K562 (cell line): ENCODE results near the gene ERGIC1. TPM values are rescaled to one million over a fixed set of nuclear protein-coding genes. Genes with fewer than 3 reads are reported as not detected.
A peak's percentile ranks its signal among the peaks of the same experiment; 100 is the strongest.

ENCODE experiments used
- ATAC-seq: fragments of 200-7000 bp; cut with Tn5 transposase; 3 replicates; pipeline ENCODE4 v1.9.1; 2020; ENCODE audit warnings: moderate library complexity
- BruUV-seq: library from RNA; stranded (reverse); fragments of 400-500 nt; replicated peaks from 2 replicates; lab custom pipeline; 2021; lab: Mats Ljungman, UMichigan
- CTCF ChIA-PET: fragments of 300-600 bp; formaldehyde crosslinking; extraction: SDS; loops from one replicate; lab custom pipeline; 2021; ENCODE audit warnings: low intra/inter-chr PET ratio; lab: Yijun Ruan, JAX
- POLR2A ChIA-PET: fragments of 300-600, 350-650 bp; sonication (Branson Sonifier 250); formaldehyde crosslinking; extraction: SDS; loops from one replicate; lab custom pipeline; 2021; ENCODE audit warnings: antibody characterized with exemption, inconsistent platforms; lab: Yijun Ruan, JAX
- DNase-seq, 4 experiments: peaks; one replicate each; pipeline versions ENCODE4 v3.0.0 to v3.0.0-alpha.2; 2011 to 2018; ENCODE audit warnings: low spot score in 3 of 4, mixed read lengths in 3 of 4; ENCODE audit errors: extremely low read depth in 1 of 4
- FAIRE-seq: peaks from 2 replicates; lab custom pipeline; 2011; peaks lifted over from hg19 to GRCh38; lab: Jason Lieb, UNC
- H2AFZ ChIP-seq: 2 replicates; pipeline ENCODE4 v1.6.0; 2011; ENCODE audit warnings: low read depth, low read length, control low read depth, inconsistent platforms
- H3K27ac ChIP-seq: fragments of 200-600 bp; 3 replicates; pipeline ENCODE4 v1.8.0; 2011; ENCODE audit warnings: low read depth, mild to moderate bottlenecking, control low read depth, inconsistent platforms, low read length, moderate library complexity, mixed read lengths; ENCODE audit errors: extremely low read depth
- H3K27me3 ChIP-seq, 2 experiments: fragments of 300-600 bp in 1 of 2; 2 replicates in 1 of 2; 3 replicates in 1 of 2; pipeline versions ENCODE4 v1.6.0 to v1.8.0; 2011; ENCODE audit warnings: inconsistent platforms in 2 of 2, low read length in 2 of 2, mild to moderate bottlenecking in 1 of 2, mixed read lengths in 1 of 2, moderate library complexity in 1 of 2; ENCODE audit not compliant: control insufficient read depth in 2 of 2, insufficient read depth in 2 of 2
- H3K36me3 ChIP-seq: fragments of 300-600 bp; 3 replicates; pipeline ENCODE4 v1.8.0; 2011; ENCODE audit warnings: mild to moderate bottlenecking, low read length, inconsistent platforms; ENCODE audit not compliant: control insufficient read depth, insufficient read depth
- H3K4me1 ChIP-seq, 2 experiments: fragments of 200-600 bp in 1 of 2; replicated peaks in 1 of 2; 2 replicates in 1 of 2; 3 replicates in 1 of 2; pipeline versions ENCODE4 v1.5.1 to v1.8.0; 2011; ENCODE audit warnings: inconsistent platforms in 2 of 2, low read length in 2 of 2, mild to moderate bottlenecking in 1 of 2, mixed read lengths in 1 of 2, moderate library complexity in 1 of 2; ENCODE audit not compliant: control insufficient read depth in 2 of 2, insufficient read depth in 2 of 2
- H3K4me2 ChIP-seq: 2 replicates; pipeline ENCODE4 v1.6.1; 2011; ENCODE audit warnings: low read length, control low read depth, inconsistent platforms, mixed read lengths; ENCODE audit not compliant: insufficient read depth
- H3K4me3 ChIP-seq: fragments of 200-600 bp; sonication (generic), shearing (Covaris generic); 2 replicates; pipeline ENCODE4 v1.5.1; 2016; ENCODE audit warnings: control low read depth, inconsistent platforms
- H3K79me2 ChIP-seq: fragments of 200-600 bp; 3 replicates; pipeline ENCODE4 v1.8.0; 2011; ENCODE audit warnings: low read length, inconsistent platforms; ENCODE audit not compliant: control insufficient read depth, insufficient read depth
- H3K9ac ChIP-seq, 2 experiments: 2 replicates each; pipeline versions ENCODE4 v1.6.0 to v1.6.1; 2011; ENCODE audit warnings: low read depth in 2 of 2, low read length in 2 of 2, control low read depth in 1 of 2, inconsistent platforms in 1 of 2, mild to moderate bottlenecking in 1 of 2, mixed read lengths in 1 of 2; ENCODE audit not compliant: insufficient read depth in 1 of 2
- H3K9me1 ChIP-seq: one replicate; pipeline ENCODE4 v1.6.0; 2011; ENCODE audit warnings: inconsistent platforms, mild to moderate bottlenecking, low read length, moderate library complexity; ENCODE audit not compliant: control insufficient read depth, insufficient read depth
- H3K9me3 ChIP-seq: replicated peaks from 2 replicates; pipeline ENCODE4 v1.5.1; 2011; ENCODE audit warnings: low read depth, low read length, inconsistent platforms; ENCODE audit not compliant: control insufficient read depth, insufficient read depth
- H4K20me1 ChIP-seq: replicated peaks from 2 replicates; pipeline ENCODE4 v1.6.1; 2011; ENCODE audit warnings: low read length, inconsistent platforms, mixed read lengths; ENCODE audit not compliant: control insufficient read depth, insufficient read depth
- BCOR ChIP-seq: fragments of 450-650 bp; IDR thresholded peaks from 2 replicates; pipeline ENCODE4 v1.6.1; 2016
- CBFB ChIP-seq: sonication (generic); formaldehyde crosslinking; IDR thresholded peaks from 2 replicates; pipeline ENCODE4 v1.4.0; 2020; ENCODE audit warnings: mild to moderate bottlenecking, missing genetic modification reagents
- ETV1 ChIP-seq: fragments of 450-650 bp; conservative IDR thresholded peaks from 2 replicates; pipeline ENCODE4 v1.6.1; 2016; ENCODE audit warnings: missing genetic modification characterization, control low read depth, low read depth, missing compliant biosample characterization
- FOXJ2 ChIP-seq: fragments of 200-800 bp; sonication (Bioruptor generic); IDR thresholded peaks from 2 replicates; pipeline ENCODE4 v1.6.1; 2016; ENCODE audit warnings: missing genetic modification characterization, missing compliant biosample characterization
- FOXP1 ChIP-seq: sonication (generic); formaldehyde crosslinking; IDR thresholded peaks from 2 replicates; pipeline ENCODE4 v1.8.0; 2022; ENCODE audit warnings: mild to moderate bottlenecking, missing genetic modification reagents
- MED1 ChIP-seq: sonication (generic); formaldehyde crosslinking; IDR thresholded peaks from 2 replicates; pipeline ENCODE4 v1.8.1; 2023; ENCODE audit warnings: missing genetic modification reagents, borderline replicate concordance
- RBM25 ChIP-seq: fragments of 200-400 bp; formaldehyde crosslinking; IDR thresholded peaks from 2 replicates; pipeline ENCODE4 v1.6.1; 2018; ENCODE audit warnings: low read length, low read depth, moderate library complexity; ENCODE audit not compliant: severe bottlenecking
- SOX6 ChIP-seq: fragments of 450-650 bp; IDR thresholded peaks from 2 replicates; pipeline ENCODE4 v1.6.1; 2014; ENCODE audit warnings: mild to moderate bottlenecking
- ZNF121 ChIP-seq: sonication (generic); formaldehyde crosslinking; conservative IDR thresholded peaks from 2 replicates; pipeline ENCODE4 v1.8.0; 2022; ENCODE audit warnings: missing genetic modification reagents
- ZNF224 ChIP-seq: sonication (generic); formaldehyde crosslinking; IDR thresholded peaks from 2 replicates; pipeline ENCODE4 v1.8.0; 2022; ENCODE audit warnings: mild to moderate bottlenecking, missing genetic modification reagents
- ZNF24 ChIP-seq: fragments of 450-650 bp; IDR thresholded peaks from 2 replicates; pipeline ENCODE4 v1.6.1; 2016
- ZNF384 ChIP-seq: IDR thresholded peaks from 2 replicates; pipeline ENCODE4 v1.6.1; 2012; ENCODE audit warnings: low read depth, low read length, improper control_type of control experiment
- WGBS: fragments of 100-300 bp; shearing (Covaris generic); methylation state at CpG from one replicate; pipeline ENCODE4 v1.1.6; 2016; ENCODE audit warnings: low coverage, mixed read lengths; ENCODE audit not compliant: insufficient coverage; ENCODE audit errors: missing lambda C conversion rate; 5-methylcytosine and 5-hydroxymethylcytosine counted together
- in situ Hi-C: fragments of 300-500 bp; cut with MboI; formaldehyde crosslinking; loops from 4 replicates; pipeline ENCODE4 v1.15.0; 2018; ENCODE audit warnings: inconsistent platforms, mixed read lengths
- intact Hi-C: fragments of 100-400 bp; cut with micrococcal nuclease; formaldehyde crosslinking; loops from 2 replicates; pipeline ENCODE4 v1.14.2; 2022
- polyA plus RNA-seq, 8 experiments: library from polyadenylated mRNA; depleted of rRNA in 4 of 8; stranded (reverse) in 5 of 8; unstranded in 3 of 8; fragments of >200 nt; fragmentation: Nextera tagmentation in 2 of 8; fragmentation: Illumina TruSeq in 1 of 8; extraction: Ambion mirVana in 2 of 8; extraction: Trizol in 1 of 8; gene quantifications; 2 replicates each; pipeline versions ENCODE4 v1.2.1 to v1.2.3, GENCODE V29; 2011 to 2014; ENCODE audit warnings: inconsistent platforms in 1 of 8, missing spikeins in 1 of 8
- total RNA-seq, 7 experiments: library from RNA; depleted of rRNA in 6 of 7; stranded (reverse); fragments of >200 nt in 6 of 7; fragmentation: Illumina TruSeq in 2 of 7; extraction: Trizol in 2 of 7; gene quantifications; 2 replicates each; pipeline versions ENCODE4 v1.2.1 to v1.2.3, GENCODE V29; 2011 to 2021; ENCODE audit warnings: low replicate concordance in 1 of 7
- TF ChIP-seq, protein P1 (sequence below): fragments of 450-650 bp; conservative IDR thresholded peaks from 2 replicates; pipeline ENCODE4 v1.6.1; 2016; ENCODE audit warnings: missing genetic modification characterization, low read depth, mild to moderate bottlenecking, control low read depth, missing compliant biosample characterization
- TF ChIP-seq, protein P2 (sequence below): fragments of 250-450 bp; sonication (Bioruptor Pico); IDR thresholded peaks from 2 replicates; pipeline ENCODE4 v1.8.0; 2021; ENCODE audit warnings: mild to moderate bottlenecking, moderate library complexity
- TF ChIP-seq, protein P3 (sequence below): sonication (generic); formaldehyde crosslinking; IDR thresholded peaks from 2 replicates; pipeline ENCODE4 v1.8.0; 2022; ENCODE audit warnings: mild to moderate bottlenecking, missing genetic modification reagents

Gene ERGIC1
- total and polyA plus RNA-seq, 9 of the 15 experiments (the other 6 are each of a cell fraction or from before 2014, with no cell fraction given), result 5.5 to 68.4 (median 36.4) TPM

DNA sequence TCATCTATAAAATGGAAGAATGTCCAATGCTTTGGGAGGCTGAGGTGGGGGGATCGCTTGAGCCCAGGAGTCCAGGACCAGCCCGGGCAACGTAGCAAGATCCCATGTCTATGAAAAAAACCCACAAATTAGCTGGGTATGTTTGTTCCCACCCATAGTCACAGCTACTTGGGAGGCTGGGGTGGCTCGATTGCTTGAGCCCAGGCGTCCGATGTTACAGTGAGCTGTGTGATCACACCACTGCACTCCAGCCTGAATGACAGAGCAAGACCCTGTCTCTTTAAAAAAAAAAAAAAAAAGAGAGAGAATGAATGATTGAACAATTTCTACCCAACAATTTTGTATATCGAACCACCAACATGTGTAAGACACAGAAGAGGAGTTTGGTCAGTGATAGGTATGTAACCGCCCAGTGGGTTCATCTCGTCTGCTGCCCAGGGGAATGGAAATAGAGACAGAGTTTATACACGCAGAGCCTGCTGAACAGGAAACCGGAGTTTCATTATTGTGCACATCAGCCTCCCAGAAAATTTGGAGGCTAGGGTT, 26.2 kb upstream of the ERGIC1 start:
- peaks cover 38 to 39% of the 10 kb centered on the region in 2 experiments; a peak in 4 of 5 replicates for H3K4me1 ChIP-seq
- peak overlapping the region; percentile 21 for H3K4me3 ChIP-seq
- in situ Hi-C loops, result no loop called here
- ATAC-seq (peak; percentile 13), FAIRE-seq (no peak), DNase-seq (no peak)
- H3K36me3 ChIP-seq, result no peaks in the 10 kb centered on the region; the same call in 2 of the 3 replicates
- peak overlapping the region; percentile 93 for H3K27ac ChIP-seq
- peaks cover 6% of the 10 kb centered on the region; the same call in 1 of the 3 replicates for H3K79me2 ChIP-seq
- no peaks in the 10 kb centered on the region for H3K9me1 ChIP-seq
- intact Hi-C loops, result loop anchor here (2.0 kb wide), 1 partner anchor 25 kb away; no protein-coding TSS in a partner anchor
- H2AFZ ChIP-seq, result peak overlapping the region; percentile 71
- H3K4me2 ChIP-seq, result peak overlapping the region; percentile 72
- TF ChIP-seq RBM25, result peak; percentile 5
- TF ChIP-seq ZNF384, result peak; percentile 88
- peak; percentile 78 for TF ChIP-seq ZNF24
- TF ChIP-seq, protein P1, sequence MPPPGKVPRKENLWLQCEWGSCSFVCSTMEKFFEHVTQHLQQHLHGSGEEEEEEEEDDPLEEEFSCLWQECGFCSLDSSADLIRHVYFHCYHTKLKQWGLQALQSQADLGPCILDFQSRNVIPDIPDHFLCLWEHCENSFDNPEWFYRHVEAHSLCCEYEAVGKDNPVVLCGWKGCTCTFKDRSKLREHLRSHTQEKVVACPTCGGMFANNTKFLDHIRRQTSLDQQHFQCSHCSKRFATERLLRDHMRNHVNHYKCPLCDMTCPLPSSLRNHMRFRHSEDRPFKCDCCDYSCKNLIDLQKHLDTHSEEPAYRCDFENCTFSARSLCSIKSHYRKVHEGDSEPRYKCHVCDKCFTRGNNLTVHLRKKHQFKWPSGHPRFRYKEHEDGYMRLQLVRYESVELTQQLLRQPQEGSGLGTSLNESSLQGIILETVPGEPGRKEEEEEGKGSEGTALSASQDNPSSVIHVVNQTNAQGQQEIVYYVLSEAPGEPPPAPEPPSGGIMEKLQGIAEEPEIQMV (tag), result no peak
- 0 out of 2 replicates have a peak, but pooled peaks have one; percentile 33 for TF ChIP-seq BCOR
- TF ChIP-seq ZNF224 (CRISPR knock-in tag), result no peak
- no peak for TF ChIP-seq FOXJ2 (tag)
- TF ChIP-seq CBFB, result no peak
- no peak for TF ChIP-seq ETV1 (tag)
- TF ChIP-seq, protein P2, sequence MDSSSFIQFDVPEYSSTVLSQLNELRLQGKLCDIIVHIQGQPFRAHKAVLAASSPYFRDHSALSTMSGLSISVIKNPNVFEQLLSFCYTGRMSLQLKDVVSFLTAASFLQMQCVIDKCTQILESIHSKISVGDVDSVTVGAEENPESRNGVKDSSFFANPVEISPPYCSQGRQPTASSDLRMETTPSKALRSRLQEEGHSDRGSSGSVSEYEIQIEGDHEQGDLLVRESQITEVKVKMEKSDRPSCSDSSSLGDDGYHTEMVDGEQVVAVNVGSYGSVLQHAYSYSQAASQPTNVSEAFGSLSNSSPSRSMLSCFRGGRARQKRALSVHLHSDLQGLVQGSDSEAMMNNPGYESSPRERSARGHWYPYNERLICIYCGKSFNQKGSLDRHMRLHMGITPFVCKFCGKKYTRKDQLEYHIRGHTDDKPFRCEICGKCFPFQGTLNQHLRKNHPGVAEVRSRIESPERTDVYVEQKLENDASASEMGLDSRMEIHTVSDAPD (CRISPR knock-in tag), result no peak
- TF ChIP-seq MED1, result no peak
- TF ChIP-seq FOXP1, result no peak
- TF ChIP-seq ZNF121 (CRISPR knock-in tag), result peak; percentile 97
- TF ChIP-seq, protein P3, sequence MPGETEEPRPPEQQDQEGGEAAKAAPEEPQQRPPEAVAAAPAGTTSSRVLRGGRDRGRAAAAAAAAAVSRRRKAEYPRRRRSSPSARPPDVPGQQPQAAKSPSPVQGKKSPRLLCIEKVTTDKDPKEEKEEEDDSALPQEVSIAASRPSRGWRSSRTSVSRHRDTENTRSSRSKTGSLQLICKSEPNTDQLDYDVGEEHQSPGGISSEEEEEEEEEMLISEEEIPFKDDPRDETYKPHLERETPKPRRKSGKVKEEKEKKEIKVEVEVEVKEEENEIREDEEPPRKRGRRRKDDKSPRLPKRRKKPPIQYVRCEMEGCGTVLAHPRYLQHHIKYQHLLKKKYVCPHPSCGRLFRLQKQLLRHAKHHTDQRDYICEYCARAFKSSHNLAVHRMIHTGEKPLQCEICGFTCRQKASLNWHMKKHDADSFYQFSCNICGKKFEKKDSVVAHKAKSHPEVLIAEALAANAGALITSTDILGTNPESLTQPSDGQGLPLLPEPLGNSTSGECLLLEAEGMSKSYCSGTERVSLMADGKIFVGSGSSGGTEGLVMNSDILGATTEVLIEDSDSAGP, result peak; percentile 80; the same call in 1 of the 2 replicates
- no peak for TF ChIP-seq SOX6
- WGBS, result 63% methylated on average over 11 of the region's 11 CpGs
- BruUV-seq, result TSS peak; percentile 56
- H3K9me3 ChIP-seq, result no peaks in the 10 kb centered on the region; the same call in 1 of the 2 replicates
- H3K27me3 ChIP-seq, result no peaks in the 10 kb centered on the region
- H3K9ac ChIP-seq, result peak overlapping the region; percentile 44 to 82; a peak in 3 of 4 replicates
- H4K20me1 ChIP-seq, result no peaks in the 10 kb centered on the region
- ChIA-PET CTCF (no interaction called here), POLR2A (interaction anchor here (1.1 to 2.0 kb wide), 5 partner anchors 8 to 41 kb away, joined by 3 to 11 read pairs (median 7); partner anchors contain the start of gene DUSP1)
